Islet precursor cell (in vitro differentiated cells): ENCODE measurements around the gene EPN2.
A peak's percentile ranks its signal among the peaks of the same experiment; 100 is the strongest.

Experiments used
- DNase-seq: peaks from one replicate; pipeline ENCODE4 v3.0.0-alpha.2; 2018

Gene EPN2

GRCh38 chr17:19333736-19334290 lies 96.6 kb downstream of the EPN2 start:
- DNase-seq, result peak; percentile 48

DNA sequence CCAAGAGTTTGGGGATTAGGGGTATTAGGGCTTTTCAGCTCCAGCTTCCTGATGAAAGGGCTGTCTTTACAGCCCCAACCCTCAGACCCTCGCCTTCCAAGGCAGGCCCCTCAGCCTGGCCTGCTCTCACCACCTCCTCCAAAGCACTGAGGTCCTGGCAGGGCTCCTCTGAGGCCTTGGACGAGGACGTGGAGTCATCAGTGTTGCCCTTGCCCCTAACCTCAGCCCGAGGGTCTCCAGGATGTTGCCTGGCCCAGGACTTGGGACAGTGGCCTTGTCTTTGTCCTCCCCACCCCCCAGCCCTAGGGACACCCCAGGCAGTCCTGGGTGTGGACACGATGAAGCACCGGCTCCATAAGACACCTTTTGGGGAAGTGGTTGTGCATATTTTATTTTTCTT lies 97.2 kb downstream of the EPN2 start:
- no peak for DNase-seq

- peak; percentile 55 for DNase-seq
These were observed 98.9 kb downstream of the EPN2 start for GRCh38 chr17:19335951-19336631.

DNA sequence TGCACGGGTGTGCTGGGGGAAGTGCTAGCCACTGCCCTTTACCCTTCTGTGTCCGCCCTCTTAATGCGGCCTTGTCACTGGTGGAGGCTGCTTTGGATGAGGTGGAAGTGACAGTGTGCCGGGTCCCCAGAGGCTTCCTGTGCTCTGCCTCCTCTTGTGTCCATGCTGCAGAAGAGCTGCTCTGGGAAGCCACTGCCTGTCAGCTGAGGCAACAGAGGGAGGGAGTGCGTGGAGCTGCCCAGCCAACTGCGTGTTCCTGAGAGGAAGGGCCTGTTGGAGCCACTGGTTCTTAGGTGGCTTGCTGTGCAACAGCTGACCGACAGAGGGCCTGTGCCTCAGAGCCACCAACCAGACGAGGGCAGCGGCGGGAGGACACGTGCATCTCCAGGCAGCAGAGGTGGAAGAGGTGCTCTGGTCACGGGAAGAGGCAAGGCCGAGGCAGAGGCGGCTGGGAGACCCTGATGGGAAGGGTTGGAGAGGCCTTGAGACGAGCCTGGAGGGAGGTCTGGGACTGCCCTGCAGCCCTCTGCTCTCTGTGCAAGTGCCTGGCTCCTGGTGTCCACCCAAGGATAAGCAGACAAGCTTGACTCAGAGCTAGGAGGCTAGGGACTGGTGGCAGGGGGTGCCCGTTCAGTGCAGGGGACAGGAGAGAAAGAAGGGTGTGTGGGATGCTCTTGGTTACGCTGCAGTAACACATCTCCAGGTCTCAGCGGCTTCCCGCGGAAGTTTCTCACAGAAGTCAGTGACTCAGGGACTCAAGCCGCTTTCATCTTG lies 100.0 kb downstream of the EPN2 start:
- peak; percentile 90 for DNase-seq

- peak; percentile 54 for DNase-seq
These were observed 100.5 kb downstream of the EPN2 start for GRCh38 chr17:19337712-19338023.

DNA sequence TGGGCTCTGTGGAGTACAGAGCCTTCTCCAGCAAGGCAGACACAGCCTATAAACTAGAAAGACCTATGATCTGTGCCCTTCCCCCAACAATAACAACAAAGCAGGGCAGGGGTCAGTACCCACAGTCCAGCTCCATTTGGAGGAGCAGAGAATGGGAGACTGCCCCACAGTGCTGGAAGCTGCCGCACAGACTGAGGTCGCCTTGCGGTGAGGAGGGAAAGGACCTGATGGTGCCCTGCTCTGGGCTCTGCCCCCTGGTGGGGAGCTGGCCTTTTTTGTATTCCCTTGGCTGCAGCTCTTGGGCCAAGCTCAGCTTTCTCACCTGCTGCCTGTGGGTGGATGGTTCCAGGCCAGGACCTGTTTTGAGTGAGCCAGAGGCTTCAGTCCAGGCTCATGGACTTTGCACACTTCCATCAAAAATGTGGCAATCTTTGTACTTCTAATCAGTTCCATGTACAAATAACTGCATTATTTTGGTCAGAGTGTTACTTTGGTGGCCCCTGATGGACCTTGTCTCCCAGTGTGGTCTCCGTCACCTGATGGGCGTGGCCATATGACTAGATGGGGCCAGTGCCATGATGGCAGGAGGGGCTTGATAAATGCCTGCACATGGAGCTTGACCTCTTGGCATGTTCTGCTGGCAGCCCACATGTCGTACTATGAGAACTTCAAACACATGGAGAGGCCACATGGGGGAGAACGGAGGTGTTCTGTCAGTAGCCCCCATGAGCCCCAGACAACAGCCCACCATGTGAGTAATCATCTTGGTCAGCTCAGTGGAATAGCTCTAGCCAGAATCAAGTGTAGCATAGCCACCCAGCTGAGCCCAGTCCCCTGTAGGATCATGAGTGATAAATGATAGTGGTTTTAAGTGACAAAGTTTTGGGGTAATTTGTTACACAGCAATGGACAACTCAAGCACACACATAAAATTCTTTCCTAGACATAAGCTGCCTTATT lies 101.1 kb downstream of the EPN2 start:
- peak; percentile 93 for DNase-seq

GRCh38 chr17:19339341-19339815 lies 102.2 kb downstream of the EPN2 start:
- DNase-seq, result no peak

DNA sequence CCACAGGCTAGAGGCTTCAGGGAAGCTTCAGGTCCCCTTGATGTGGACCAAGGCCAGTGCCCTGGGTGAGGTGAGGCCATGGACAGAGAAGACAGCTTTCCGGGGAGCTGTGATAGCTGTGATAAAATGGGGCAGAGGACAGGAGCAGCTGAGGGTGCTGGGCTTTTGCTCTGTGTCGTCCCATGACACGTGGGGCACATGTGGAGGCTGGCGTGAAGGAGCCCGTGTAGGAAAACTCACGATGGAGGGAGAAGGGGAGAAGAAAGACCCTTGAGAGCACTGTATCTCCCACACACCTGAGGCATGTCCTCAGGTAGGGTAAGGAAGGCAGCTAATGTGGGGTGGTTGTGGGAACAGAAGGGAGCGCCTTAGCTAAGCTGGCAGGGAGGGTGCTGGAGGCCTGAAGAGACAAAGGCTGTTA lies 104.1 kb downstream of the EPN2 start:
- peak; percentile 54 for DNase-seq

DNA sequence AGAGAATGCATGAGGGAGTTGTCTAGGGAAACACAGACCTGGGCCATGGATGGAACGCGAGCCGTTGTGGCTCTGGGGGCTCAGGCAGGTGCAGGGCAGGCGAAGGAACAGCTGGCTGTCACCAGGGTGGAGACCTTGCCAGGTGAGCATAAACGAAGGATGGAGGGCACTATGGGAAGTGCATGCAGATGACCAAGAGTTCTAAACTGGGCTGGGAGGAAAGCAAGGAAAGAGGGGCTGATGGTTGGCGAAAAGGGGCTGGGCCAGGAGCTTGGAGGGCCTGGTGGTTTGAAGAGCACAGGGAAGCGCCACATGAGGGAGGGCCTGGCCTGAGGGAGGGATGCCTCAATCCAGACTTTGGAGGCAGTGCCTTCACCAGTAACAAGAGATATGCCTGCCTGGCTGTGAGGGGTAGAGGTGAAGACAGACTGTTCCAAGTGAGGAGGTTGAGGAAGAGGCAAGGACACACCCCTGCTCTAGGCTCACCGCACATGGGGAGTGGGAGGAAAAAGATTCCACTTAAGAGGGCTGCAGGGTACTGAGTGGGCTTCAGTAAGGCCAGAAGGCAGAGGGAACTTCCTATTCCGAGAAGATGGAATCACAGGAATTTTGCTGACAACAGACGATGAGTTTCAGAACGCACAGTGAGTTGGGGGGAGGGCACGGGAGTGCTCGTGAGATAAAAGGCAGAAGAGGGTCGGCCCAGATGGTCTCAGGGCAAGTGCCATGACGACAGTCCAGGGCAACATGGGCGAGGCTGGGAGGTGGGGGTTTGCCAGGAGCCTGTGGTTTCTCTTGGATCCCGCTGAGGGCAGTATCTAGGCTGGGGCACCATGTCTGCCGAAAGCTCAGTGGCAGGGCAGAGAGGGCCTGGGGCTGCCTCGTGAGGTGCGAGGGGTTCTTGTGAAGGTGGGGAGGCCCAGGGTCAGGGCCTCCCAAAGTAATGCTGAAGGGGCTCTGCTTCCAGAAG lies 104.8 kb downstream of the EPN2 start:
- DNase-seq, result peak; percentile 86

DNA sequence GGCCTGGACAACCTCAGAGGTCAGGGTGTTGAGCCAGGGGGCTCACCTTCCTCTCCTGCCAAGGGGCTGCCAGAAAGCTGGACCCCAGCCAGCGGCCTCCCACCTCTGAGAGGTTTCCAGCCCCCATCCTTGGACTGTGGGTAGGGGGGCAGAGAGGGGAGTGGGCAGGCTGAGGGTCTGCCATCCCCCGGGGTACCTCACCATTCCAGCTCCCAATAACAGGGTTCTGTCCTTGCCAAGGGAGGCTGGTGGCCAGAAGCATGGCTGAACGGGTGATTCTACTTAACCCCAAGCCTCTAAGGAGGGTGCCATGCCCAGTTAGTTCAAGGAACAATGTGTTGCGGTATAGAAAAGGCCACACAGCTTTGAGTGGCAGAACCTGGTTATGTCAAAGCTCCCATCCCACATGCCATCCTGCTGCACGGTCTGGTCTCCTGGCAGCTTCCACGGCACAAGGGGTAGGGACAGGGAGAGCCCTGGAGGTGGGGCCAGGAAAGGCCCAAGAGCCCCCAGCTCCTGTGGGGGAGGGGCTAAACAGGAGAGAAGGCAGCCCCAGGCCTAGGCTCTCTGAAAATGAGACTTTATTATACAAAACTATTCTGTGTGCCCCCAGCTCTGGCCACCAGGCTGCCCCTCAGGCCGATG lies 105.6 kb downstream of the EPN2 start:
- DNase-seq, result peak; percentile 50

- DNase-seq, result no peak
These were observed 106.1 kb downstream of the EPN2 start for GRCh38 chr17:19343256-19343630.

DNA sequence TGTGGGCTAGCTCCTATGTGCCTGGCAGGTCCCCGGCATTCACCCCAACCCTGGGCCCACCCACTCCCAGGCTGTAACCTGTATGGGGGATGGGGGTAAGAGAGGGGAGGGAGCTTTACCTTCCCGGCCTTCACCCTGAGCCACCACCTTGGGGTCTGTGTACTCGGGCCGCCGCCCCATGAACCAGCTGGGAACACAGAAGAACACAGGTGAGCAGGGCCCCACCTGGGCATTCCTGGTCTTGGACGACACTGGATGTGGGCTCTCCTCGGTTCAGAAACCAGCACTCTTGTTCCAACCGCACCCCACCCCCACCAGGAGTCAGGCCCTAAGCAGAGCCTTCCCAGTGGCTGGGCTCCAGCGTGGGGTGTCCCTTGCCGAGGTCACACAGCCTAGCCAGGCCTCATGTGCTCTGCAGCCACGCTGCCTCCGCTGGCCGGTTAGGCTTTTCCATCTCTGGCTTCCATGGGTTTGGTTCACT lies 106.5 kb downstream of the EPN2 start:
- peak; percentile 65 for DNase-seq

DNA sequence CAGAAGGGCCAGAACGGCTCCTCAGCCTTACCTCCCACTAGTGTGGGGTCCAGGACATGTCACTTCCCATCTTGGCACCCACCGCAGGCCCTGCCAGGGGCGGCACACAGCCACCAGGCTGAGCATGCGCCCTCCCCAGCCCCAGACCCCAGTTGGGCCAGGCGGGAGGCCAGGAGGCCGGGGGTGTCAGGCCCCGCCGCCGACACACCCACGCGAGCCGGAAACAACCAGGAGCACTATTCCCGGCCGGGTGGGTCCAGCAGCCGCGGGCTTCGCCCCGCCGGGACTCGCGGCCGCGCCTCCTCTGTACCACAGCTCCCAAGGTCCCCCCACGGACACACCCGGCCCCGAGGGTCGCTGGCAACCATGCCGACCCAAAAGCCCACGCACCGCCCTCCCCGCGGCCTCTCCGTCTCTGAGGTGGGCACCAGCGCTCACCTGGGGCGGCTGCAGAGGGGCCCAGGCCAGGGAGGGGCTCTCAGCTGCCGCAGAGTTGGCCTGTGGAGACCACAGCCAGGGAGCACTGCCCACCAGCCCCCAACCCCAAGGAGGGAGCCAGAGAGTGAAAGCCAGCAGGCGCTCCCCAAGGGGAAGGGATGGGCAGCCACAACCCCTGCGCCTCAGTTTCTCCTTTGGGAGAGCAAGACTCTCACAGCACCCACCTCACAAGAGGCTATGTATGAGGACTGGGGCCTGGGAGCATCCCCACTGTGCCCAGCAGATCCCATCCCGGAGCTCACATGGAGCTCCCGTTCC lies 107.3 kb downstream of the EPN2 start:
- DNase-seq, result peak; percentile 53

GRCh38 chr17:19345067-19345460 lies 107.9 kb downstream of the EPN2 start:
- peak; percentile 54 for DNase-seq

GRCh38 chr17:19345486-19346350 lies 108.6 kb downstream of the EPN2 start:
- peak; percentile 52 for DNase-seq

- DNase-seq, result peak; percentile 81
These were observed 109.4 kb downstream of the EPN2 start for GRCh38 chr17:19346351-19347255.

GRCh38 chr17:19347323-19348080 lies 110.3 kb downstream of the EPN2 start:
- peak; percentile 49 for DNase-seq
